Activated CD4-positive, alpha-beta T cell treated with anti-CD3 and anti-CD28 coated beads, Interleukin-2, amount 10 ng/mL, durations not matched to agents 7 days and 5 days (primary cell): ENCODE results near the gene NCKAP5L. TPM values are rescaled to one million over a fixed set of nuclear protein-coding genes. Genes with fewer than 3 reads are reported as not detected.
"Not testable (repeated sequence)": the region's sequence is repeated elsewhere in the genome, so short reads cannot be mapped to it uniquely, and the experiment has no call there.

Source experiments
- CTCF ChIA-PET: fragments of 350-600 bp; sonication (Branson Sonifier 250); formaldehyde crosslinking; loops from one replicate; lab custom pipeline; 2021; ENCODE audit warnings: antibody characterized with exemption; lab: Charles Lee
- POLR2A ChIA-PET: fragments of 350-600 bp; sonication (Branson Sonifier 250); formaldehyde crosslinking; loops from one replicate; lab custom pipeline; 2021; ENCODE audit warnings: antibody characterized with exemption; lab: Charles Lee
- DNase-seq: peaks from one replicate; pipeline ENCODE4 v3.0.0-alpha.2; 2020
- H3K27ac Mint-ChIP-seq: one replicate; pipeline ENCODE4 v1.8.0; 2021; ENCODE audit warnings: mild to moderate bottlenecking, moderate library complexity, mixed read lengths
- H3K27me3 Mint-ChIP-seq: one replicate; pipeline ENCODE4 v1.8.0; 2021; ENCODE audit warnings: mixed read lengths
- H3K36me3 Mint-ChIP-seq: one replicate; pipeline ENCODE4 v1.8.0; 2021; ENCODE audit warnings: low read depth, mixed read lengths
- H3K4me1 Mint-ChIP-seq: one replicate; pipeline ENCODE4 v1.8.0; 2021; ENCODE audit warnings: mixed read lengths
- H3K4me3 Mint-ChIP-seq: one replicate; pipeline ENCODE4 v1.8.0; 2021; ENCODE audit warnings: mild to moderate bottlenecking, moderate library complexity, mixed read lengths
- H3K9me3 Mint-ChIP-seq: one replicate; pipeline ENCODE4 v1.8.0; 2021; ENCODE audit warnings: mixed read lengths
- total RNA-seq, 2 experiments: library from RNA; stranded (reverse); gene quantifications; one replicate each; pipeline ENCODE4 v1.2.3, GENCODE V29; 2021

The NCKAP5L gene
- total RNA-seq, 2 experiments from 2014 or later, result 4.0 to 4.5 TPM

GRCh38 chr12:49869816-49870500 is 41.7 kb upstream of the NCKAP5L start:
- no peaks in the 10 kb centered on the region for H3K9me3 Mint-ChIP-seq
- no peak for DNase-seq
- no peak overlapping the region for H3K4me3 Mint-ChIP-seq
- no peak overlapping the region for H3K27ac Mint-ChIP-seq
- no peaks in the 10 kb centered on the region for H3K27me3 Mint-ChIP-seq
- ChIA-PET POLR2A (no interaction called here), CTCF (interaction anchor here (0.5 to 1.2 kb wide), 3 partner anchors 97 to 840 kb away, joined by 3 to 4 read pairs (median 3); no protein-coding TSS in a partner anchor)
- no peaks in the 10 kb centered on the region for H3K36me3 Mint-ChIP-seq
- H3K4me1 Mint-ChIP-seq, result no peaks in the 10 kb centered on the region

- Mint-ChIP-seq H3K36me3 (no peaks in the 10 kb centered on the region), H3K27me3 (peaks cover 2% of the 10 kb centered on the region), H3K4me1 (no peaks in the 10 kb centered on the region), H3K4me3 (no peak overlapping the region), H3K9me3 (no peaks in the 10 kb centered on the region), H3K27ac (no peak overlapping the region)
- CTCF ChIA-PET, result interaction anchor here (0.5 to 1.2 kb wide), 3 partner anchors 98 to 841 kb away, joined by 3 read pairs; no protein-coding TSS in a partner anchor
- POLR2A ChIA-PET, result no interaction called here
- no peak for DNase-seq
Measured at GRCh38 chr12:49868952-49869815, 41.0 kb upstream of the NCKAP5L start.

- Mint-ChIP-seq H3K27me3 (peaks cover 2% of the 10 kb centered on the region), H3K27ac (no peak overlapping the region), H3K9me3 (no peaks in the 10 kb centered on the region), H3K4me1 (no peaks in the 10 kb centered on the region), H3K36me3 (no peaks in the 10 kb centered on the region), H3K4me3 (no peak overlapping the region)
- ChIA-PET CTCF (interaction anchor here (1.0 to 2.7 kb wide), 4 partner anchors 12 to 99 kb away, joined by 3 to 9 read pairs (median 3); no protein-coding TSS in a partner anchor), POLR2A (no interaction called here)
- no peak for DNase-seq
Measured at GRCh38 chr12:49868449-49868848, 40.2 kb upstream of the NCKAP5L start.

DNA sequence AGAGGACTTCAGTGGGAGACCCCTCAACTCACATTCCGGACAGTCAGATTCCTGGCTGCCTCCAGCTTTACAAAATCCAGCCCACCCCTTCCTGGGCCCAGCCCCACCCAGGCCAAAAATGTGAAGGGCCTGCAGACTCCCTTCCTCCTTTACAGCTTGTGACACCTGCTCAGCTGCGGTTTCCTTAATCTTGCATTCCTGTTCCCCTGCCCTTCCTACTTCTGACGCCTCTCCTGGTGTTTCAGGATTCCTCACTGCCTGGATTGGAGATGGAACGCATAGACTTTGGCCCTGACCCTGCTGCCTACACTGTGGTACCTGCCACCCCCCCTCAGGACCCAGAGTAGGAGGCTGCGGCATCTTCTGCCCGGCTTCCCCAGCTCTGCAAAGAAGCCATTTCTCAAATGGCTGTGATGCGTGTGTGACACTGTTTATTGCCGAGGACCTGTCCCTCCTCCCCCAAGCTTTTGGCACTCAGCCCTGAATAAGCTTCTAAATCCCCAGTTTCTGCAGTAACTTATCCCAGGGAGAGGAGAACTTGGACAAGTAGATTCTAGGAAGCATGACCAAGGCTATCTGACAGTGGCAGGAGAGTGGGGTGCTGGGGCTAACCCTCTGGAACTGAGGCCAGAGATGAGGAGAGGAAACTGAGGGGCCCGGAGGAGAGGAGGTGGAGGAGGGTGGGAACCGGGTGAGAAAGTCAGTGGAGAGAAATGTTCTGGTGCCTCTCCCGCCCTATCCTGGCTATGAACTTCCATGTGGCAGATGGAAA is 39.5 kb upstream of the NCKAP5L start:
- no peak overlapping the region for H3K27ac Mint-ChIP-seq
- POLR2A ChIA-PET, result no interaction called here
- DNase-seq, result no peak
- no peaks in the 10 kb centered on the region for H3K9me3 Mint-ChIP-seq
- CTCF ChIA-PET, result interaction anchor here (0.9 to 2.7 kb wide), 5 partner anchors 11 to 99 kb away, joined by 3 to 9 read pairs (median 4); no protein-coding TSS in a partner anchor
- H3K27me3 Mint-ChIP-seq, result peaks cover 2% of the 10 kb centered on the region
- no peaks in the 10 kb centered on the region for H3K36me3 Mint-ChIP-seq
- H3K4me1 Mint-ChIP-seq, result no peaks in the 10 kb centered on the region
- no peak overlapping the region for H3K4me3 Mint-ChIP-seq

GRCh38 chr12:49866859-49867569 is 38.8 kb upstream of the NCKAP5L start:
- POLR2A ChIA-PET, result no interaction called here

DNA sequence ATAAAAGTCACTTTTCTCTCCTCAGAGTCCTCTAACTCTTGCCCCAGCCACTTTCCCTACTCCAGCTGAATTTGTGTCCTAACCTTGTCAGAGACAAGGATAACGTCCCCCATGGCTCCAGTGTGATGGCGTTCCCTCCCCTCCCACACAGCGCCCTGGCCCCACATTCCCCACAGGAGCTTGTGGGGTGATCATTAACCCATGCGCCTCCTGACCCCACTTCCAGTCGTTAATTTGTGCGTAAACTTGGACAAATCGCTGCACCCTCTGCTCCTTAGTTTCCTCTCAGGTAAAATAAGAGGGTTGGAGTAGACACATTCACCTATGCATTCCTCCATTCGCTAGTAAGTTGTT is 37.5 kb upstream of the NCKAP5L start:
- H3K27ac Mint-ChIP-seq, result no peak overlapping the region
- CTCF ChIA-PET, result interaction anchor here (0.7 to 2.7 kb wide), 6 partner anchors 9 to 125 kb away, joined by 3 to 9 read pairs (median 4); partner anchors contain the start of gene TMBIM6
- no peaks in the 10 kb centered on the region for H3K9me3 Mint-ChIP-seq
- H3K4me1 Mint-ChIP-seq, result no peaks in the 10 kb centered on the region
- DNase-seq, result no peak
- peaks cover 2% of the 10 kb centered on the region for H3K27me3 Mint-ChIP-seq
- H3K36me3 Mint-ChIP-seq, result no peaks in the 10 kb centered on the region
- POLR2A ChIA-PET, result no interaction called here
- H3K4me3 Mint-ChIP-seq, result no peak overlapping the region

More at GRCh38 chr12:49866859-49867569, 38.8 kb upstream of the NCKAP5L start:
- no peak overlapping the region for H3K4me3 Mint-ChIP-seq
- H3K36me3 Mint-ChIP-seq, result no peaks in the 10 kb centered on the region
- peaks cover 2% of the 10 kb centered on the region for H3K27me3 Mint-ChIP-seq
- H3K9me3 Mint-ChIP-seq, result no peaks in the 10 kb centered on the region
- DNase-seq, result peak; percentile 78
- no peaks in the 10 kb centered on the region for H3K4me1 Mint-ChIP-seq
- CTCF ChIA-PET, result interaction anchor here (0.6 to 2.7 kb wide), 9 partner anchors 10 to 158 kb away, joined by 3 to 9 read pairs (median 4); partner anchors contain the start of gene RACGAP1
- H3K27ac Mint-ChIP-seq, result no peak overlapping the region

DNA sequence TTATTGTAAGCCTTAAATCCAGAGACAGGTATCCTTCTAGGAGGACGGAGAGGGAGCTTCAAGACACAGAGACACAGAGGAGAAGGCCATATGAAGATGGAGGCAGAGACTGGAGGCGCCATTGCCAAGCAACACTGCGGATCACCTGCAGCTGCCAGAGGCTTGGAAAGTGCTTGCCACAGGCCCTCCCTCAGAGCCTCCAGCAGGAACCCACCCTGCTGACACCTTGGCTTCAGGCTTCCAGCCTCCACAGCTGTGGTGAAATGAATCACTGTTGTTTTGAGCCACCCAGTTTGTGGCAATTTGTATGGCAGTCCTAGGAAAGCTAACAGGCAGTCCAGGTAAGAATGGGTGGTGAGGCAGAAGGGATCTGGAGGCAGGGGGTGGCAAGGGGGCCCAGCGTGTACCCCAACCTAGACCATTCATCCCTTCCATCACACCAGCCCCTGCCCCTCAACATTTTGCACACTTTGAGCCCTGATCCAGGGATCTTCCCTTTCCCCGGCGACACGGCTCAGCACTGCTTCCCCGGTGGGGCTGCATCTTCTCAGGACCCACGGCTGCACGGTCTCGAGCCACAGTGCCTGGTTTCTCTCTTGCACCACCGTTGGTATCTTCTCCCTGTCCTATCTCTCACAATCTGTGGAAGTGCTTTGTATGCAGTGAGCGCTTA is 37.0 kb upstream of the NCKAP5L start:
- Mint-ChIP-seq H3K27ac (no peak overlapping the region), H3K9me3 (no peaks in the 10 kb centered on the region), H3K36me3 (no peaks in the 10 kb centered on the region), H3K4me1 (no peaks in the 10 kb centered on the region), H3K27me3 (peaks cover 2% of the 10 kb centered on the region), H3K4me3 (no peak overlapping the region)
- DNase-seq, result no peak
- CTCF ChIA-PET, result interaction anchor here (1.2 kb wide), 1 partner anchor 80 kb away, joined by 3 read pairs; no protein-coding TSS in a partner anchor
- POLR2A ChIA-PET, result no interaction called here

GRCh38 chr12:49864798-49865090 is 36.5 kb upstream of the NCKAP5L start:
- ChIA-PET POLR2A (no interaction called here), CTCF (interaction anchor here (1.3 kb wide), 1 partner anchor 28 kb away, joined by 3 read pairs; no protein-coding TSS in a partner anchor)

GRCh38 chr12:49863946-49864797 is 36.0 kb upstream of the NCKAP5L start:
- no peak overlapping the region for H3K27ac Mint-ChIP-seq
- H3K4me3 Mint-ChIP-seq, result no peak overlapping the region
- peaks cover 3% of the 10 kb centered on the region for H3K9me3 Mint-ChIP-seq
- ChIA-PET POLR2A (no interaction called here), CTCF (interaction anchor here (1.3 kb wide), 1 partner anchor 28 kb away, joined by 3 read pairs; no protein-coding TSS in a partner anchor)
- no peaks in the 10 kb centered on the region for H3K4me1 Mint-ChIP-seq
- peaks cover 3% of the 10 kb centered on the region for H3K27me3 Mint-ChIP-seq
- no peaks in the 10 kb centered on the region for H3K36me3 Mint-ChIP-seq
- no peak for DNase-seq

More at GRCh38 chr12:49864798-49865090, 36.5 kb upstream of the NCKAP5L start:
- no peak for DNase-seq
- no peak overlapping the region for H3K4me3 Mint-ChIP-seq
- no peaks in the 10 kb centered on the region for H3K36me3 Mint-ChIP-seq
- no peaks in the 10 kb centered on the region for H3K4me1 Mint-ChIP-seq
- peaks cover 3% of the 10 kb centered on the region for H3K27me3 Mint-ChIP-seq
- H3K27ac Mint-ChIP-seq, result no peak overlapping the region
- peaks cover 3% of the 10 kb centered on the region for H3K9me3 Mint-ChIP-seq

GRCh38 chr12:49860921-49861320 is 32.7 kb upstream of the NCKAP5L start:
- CTCF ChIA-PET, H3K9me3 Mint-ChIP-seq, H3K36me3 Mint-ChIP-seq, H3K27ac Mint-ChIP-seq, H3K4me1 Mint-ChIP-seq, POLR2A ChIA-PET, H3K4me3 Mint-ChIP-seq, DNase-seq: not testable (repeated sequence)
- H3K27me3 Mint-ChIP-seq, result peaks cover 12% of the 10 kb centered on the region

- H3K27ac Mint-ChIP-seq, H3K4me3 Mint-ChIP-seq, H3K4me1 Mint-ChIP-seq, DNase-seq, H3K36me3 Mint-ChIP-seq, POLR2A ChIA-PET, H3K9me3 Mint-ChIP-seq: not testable (repeated sequence)
- H3K27me3 Mint-ChIP-seq, result peaks cover 23% of the 10 kb centered on the region
- CTCF ChIA-PET, result interaction anchor here (0.7 to 1.7 kb wide), 3 partner anchors 10 to 56 kb away, joined by 3 to 4 read pairs (median 3); no protein-coding TSS in a partner anchor
Measured at GRCh38 chr12:49855890-49856289, 27.7 kb upstream of the NCKAP5L start.
